HG03565 (cell line): ENCODE results near the gene USE1.

Experiments
- ATAC-seq: cut with Tn5 transposase; IDR thresholded peaks from one replicate; pipeline ENCODE4 v1.9.1; 2021; ENCODE audit warnings: mild to moderate bottlenecking, moderate library complexity; ENCODE audit not compliant: unreplicated experiment

USE1 gene

DNA sequence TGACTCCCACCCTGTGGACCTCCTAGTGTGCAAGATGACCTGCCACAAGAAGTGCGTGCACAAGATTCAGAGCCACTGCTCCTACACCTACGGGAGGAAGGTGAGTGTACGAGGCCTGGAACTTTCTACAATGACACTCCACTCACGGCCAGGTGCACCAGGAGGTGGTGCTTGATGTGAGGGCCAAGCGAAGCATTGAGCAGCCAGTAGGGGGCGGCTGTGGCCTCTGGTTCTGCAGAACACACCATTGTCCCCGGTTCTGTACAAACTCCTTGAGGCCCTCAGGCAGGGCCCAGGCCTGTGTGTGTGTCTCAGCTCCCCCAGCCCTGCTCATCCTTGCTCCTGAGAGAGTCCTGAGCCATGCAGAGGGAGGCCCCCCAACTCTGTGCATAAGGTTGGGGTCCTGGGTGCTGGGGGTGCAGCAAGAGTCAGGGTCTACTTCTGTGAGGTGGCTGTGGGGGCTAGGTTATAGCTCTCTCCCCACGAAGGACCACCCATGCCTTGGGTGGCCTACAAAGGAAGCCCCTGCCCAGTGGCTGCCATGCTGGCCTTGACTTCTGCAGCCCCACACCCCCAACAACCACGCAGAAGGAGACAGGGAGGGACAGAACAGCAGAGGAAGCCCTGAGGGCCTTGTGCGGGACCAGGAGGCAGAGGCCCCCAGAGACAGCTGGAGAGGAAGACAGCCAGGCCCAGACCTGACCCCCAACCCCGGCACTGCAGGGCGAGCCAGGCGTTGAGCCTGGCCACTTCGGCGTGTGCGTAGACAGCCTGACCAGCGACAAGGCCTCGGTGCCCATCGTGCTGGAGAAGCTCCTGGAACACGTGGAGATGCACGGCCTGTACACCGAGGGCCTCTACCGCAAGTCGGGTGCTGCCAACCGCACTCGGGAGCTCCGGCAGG lies 9.7 kb upstream of the USE1 start:
- no peak for ATAC-seq

DNA sequence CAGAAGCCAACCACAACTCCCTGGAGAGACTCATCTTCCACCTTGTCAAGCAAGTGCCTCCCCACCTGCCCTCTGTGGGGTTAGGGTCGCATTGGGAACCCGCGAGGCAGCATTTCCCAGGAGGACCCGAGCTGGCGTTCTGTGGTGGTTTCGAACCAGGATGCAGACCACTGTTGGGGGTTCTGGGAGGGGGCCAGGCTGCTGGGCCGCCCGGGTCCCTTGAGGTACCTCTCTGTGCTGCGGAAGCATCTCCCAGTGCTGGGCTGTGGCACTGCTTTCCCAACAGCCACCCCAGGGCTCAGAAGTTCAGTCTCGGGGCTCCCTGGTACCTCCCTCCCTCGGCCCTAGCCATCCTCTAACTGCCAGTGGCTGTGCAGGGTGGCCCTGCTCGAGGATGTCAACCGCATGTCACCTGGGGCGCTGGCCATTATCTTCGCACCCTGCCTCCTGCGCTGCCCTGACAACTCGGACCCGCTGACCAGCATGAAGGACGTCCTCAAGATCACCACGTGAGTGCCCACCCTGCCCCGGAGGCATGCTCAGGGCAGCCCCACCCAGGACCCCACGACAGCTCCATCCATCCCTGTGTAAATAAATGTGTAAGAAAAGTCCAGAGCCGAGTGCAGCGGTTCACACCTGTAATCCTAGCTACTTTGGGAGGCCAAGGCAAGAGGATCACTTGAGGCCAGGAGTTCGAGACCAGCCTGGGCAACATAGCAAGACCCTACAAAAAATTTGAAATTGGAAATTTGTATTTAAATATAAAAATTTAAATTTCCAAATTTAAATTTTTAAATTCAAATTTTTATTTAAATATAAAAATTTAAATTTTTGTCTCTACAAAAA lies 8.2 kb upstream of the USE1 start:
- no peak for ATAC-seq

DNA sequence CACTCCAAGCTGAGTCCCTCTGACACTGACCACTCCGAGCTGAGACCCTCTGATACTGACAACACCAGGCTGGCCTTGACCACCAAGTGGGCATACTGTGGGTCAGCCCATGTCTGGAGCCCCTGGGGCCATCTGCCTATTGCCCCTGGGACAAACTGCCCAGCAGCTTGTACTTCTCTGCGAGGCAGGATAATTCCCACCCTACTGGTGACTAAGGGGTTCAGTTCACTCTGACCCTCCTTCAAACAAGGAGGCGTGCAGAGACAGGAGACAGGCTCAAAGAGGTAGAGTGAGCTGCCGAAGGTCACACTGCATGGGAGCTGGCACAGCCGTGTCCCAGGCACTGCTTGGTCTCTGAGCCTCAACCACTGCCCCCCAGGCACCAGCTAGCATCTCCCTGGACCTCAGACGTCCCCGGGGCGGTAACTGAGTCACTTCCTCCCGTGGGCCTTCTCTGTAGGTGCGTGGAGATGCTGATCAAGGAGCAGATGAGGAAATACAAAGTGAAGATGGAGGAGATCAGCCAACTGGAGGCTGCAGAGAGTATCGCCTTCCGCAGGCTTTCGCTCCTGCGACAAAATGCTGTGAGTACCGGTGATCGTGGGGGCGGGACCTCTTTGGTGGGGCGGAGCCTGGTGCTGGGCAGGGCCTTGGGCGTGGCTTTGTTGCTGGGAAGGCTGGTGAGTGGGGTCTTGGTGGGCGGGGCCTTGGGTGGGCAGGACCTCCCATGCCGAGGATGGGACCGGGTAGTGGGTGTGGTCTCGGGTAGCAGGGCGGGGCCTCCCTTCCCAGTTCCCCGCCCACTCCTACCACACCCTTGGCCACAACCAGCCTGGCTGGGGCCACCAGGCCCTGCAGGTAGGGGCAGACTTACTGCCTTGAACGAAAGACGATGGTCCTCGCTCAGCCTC lies 5.8 kb upstream of the USE1 start:
- no peak for ATAC-seq

DNA sequence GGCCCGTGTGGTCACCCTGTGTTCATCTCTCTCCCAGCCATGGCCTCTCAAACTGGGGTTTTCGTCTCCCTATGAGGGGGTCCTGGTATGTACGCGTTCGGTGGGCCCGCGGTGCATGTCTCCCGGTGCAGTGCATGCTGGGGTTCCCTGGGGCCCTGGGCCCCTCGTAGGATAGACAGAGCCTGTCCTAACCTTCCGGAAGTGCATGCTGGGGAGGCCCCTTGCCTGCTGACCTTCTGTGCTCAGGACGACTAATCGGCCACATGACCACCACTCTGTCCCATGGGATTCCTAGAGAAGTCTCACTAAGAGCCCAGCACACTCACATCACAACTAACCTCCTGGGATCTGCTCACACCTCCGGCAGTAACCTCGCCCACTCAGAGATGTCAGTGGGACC lies 4.9 kb upstream of the USE1 start:
- ATAC-seq, result no peak

DNA sequence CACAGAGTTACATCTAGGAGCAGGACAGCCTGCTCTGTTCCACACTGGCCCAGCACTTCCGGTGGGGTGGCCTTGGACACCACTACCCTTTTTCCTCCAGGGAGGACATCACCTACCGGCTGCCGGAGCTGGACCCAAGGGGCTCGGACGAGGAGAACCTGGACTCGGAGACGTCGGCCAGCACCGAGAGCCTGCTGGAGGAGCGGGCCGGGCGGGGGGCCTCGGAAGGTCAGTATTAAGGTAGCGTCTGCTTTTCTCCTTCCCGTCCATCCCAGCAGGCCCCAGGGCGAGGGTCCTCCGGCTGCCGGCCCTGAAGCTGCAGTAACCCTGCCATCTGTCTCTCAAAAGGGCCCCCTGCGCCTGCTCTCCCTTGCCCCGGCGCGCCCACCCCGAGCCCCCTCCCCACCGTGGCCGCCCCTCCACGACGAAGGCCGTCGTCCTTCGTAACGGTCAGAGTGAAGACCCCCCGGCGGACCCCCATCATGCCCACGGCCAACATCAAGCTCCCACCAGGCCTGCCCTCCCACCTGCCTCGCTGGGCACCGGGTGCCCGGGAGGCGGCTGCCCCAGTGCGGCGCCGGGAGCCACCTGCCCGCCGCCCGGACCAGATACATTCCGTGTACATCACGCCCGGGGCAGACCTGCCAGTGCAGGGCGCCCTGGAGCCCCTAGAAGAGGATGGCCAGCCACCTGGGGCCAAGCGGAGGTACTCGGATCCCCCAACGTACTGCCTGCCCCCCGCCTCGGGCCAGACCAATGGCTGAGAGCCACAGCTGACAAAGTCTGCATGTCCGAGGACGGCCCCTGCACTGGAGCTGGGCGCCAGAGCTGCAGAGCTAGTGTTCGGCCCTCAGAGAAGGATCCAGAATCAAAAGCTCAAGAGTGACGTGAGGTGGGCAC lies 3.4 kb upstream of the USE1 start:
- ATAC-seq, result no peak

DNA sequence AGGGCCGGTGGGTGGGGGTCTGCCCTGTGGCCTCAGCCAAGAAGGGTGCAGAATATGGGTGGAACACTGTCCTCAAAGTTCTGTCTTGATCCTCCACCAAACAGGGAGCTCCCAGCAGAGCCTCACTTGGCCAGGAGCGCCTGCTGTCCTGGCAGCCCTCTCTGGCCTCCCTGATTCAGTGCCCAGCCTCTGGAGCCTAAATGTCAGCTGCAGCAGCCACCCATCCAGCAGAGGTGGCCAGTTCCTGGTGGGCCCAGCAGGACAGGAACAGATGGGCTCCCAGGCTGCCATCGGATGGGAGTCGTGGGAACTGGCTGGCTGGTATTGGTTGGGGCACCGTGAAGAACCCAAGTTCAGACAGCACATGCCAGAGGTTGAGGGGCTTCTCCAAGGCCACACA lies 1.8 kb upstream of the USE1 start:
- ATAC-seq, result no peak

DNA sequence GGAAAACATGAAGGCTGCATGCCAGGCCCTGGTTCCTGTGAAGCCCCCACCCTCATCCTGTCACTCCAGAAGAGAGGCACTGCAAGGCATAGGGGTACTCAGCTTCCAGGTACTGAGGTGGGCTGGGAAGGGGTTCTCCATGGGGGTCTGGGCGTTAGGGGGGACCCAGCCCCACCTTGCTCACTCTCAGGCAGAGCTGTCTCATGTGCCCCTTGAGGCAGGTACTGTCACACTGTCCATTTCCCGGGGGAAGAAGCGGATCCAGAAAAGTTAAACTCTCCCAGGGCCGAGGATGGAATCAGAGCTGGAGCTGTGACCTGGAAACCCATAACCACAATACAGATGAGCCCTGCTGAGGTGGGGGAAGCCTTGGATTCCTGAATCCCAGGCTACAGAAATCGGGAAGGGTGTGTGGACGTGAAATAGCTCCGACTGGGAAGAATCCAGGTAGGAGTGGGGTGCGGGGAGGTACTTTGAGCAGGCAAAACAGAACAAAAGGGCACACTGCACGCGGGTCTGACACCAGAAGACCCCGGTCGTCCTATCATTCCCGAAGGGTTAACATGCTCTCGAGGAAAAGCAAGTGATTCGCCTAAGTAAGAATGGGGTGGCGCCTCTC lies 540 bp upstream of the USE1 start:
- no peak for ATAC-seq

DNA sequence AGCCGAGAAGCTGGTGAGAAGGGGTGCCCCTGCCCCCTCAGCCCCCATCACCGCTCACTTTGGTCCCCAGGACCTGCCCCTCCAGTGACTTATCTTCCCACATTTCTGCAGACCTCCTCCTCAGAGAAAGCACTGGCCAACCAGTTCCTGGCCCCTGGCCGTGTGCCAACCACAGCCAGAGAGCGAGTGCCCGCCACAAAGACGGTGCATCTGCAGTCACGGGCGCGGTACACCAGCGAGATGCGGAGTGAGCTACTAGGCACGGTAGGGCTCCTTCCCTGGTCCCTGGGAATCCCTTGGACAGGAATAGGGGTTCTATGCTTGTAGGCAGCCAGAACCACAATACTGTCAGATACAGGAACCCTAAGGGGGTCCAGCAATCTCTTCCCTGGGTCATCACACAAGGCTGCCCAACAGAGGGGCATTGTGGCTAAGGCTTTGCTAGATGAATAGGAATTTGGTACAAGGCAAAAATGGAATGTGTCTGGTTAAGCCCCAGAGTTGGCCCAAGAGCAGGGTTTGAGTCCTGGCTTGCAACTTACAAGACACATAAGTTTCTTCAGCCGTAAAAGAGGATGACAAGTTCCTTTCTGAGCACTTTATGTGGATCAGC lies 1.0 kb downstream of the USE1 start:
- ATAC-seq, result no peak

DNA sequence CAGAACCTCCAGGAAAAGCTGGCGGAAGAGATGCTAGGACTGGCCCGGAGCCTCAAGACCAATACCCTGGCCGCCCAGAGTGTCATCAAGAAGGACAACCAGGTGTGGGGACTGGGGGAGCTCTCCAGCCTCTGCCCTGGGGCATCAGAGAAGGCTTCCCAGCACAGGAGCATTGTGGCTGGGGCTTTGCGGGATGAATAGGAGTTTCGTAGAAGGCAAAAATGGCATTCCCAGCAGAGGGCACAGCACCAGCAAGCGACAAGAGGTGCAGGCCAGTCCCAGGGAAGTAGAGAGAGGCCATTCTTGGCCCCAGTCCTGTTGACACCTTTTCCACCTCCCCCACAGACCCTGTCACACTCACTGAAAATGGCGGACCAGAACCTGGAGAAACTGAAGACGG lies 4.1 kb downstream of the USE1 start:
- no peak for ATAC-seq

DNA sequence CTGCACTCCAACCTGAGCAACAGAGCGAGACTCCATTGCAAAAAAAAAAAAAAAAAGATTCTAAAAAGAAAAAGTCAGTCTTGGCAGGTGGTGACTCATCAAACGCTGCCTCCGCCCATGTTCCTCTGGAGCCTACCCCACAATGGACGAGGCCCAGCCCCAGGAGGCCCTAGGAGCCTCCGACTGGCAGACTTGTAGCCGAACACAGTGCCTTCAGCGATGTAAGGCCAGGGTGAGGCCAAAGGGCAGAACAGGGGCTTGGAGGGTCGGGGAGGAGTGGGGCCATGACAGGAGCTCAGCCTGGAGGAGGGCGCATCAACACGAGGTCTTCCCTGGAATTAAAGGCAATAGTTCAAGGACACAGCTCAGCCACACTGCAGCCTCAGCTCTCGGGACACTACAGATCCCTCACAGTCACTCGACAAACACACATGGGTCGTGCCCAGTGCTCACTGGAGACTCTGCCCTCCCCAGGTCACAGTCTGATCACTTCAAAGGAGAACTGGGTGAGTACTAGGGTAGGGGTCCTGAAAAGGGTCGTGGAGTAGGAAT lies 5.1 kb downstream of the USE1 start:
- no peak for ATAC-seq

DNA sequence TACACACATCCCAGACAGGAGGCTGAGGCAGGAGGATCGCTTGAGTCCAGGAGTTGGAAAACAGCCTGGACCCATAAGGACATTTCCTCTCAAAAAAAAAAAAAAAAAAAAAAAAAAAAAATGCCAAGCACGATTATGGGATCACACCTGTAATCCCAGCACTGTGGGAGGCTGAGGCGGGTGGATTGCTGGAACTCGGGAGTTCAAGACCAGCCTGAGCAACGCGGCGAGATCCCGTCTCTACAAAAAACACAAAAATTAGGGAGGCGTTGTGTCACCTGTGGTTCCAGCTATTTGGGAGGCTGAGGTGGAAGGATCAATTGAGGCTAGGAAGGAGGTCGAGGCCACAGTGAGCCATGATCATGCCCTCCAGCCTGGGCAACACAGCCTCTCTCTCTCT lies 9.9 kb downstream of the USE1 start:
- ATAC-seq, result no peak

DNA sequence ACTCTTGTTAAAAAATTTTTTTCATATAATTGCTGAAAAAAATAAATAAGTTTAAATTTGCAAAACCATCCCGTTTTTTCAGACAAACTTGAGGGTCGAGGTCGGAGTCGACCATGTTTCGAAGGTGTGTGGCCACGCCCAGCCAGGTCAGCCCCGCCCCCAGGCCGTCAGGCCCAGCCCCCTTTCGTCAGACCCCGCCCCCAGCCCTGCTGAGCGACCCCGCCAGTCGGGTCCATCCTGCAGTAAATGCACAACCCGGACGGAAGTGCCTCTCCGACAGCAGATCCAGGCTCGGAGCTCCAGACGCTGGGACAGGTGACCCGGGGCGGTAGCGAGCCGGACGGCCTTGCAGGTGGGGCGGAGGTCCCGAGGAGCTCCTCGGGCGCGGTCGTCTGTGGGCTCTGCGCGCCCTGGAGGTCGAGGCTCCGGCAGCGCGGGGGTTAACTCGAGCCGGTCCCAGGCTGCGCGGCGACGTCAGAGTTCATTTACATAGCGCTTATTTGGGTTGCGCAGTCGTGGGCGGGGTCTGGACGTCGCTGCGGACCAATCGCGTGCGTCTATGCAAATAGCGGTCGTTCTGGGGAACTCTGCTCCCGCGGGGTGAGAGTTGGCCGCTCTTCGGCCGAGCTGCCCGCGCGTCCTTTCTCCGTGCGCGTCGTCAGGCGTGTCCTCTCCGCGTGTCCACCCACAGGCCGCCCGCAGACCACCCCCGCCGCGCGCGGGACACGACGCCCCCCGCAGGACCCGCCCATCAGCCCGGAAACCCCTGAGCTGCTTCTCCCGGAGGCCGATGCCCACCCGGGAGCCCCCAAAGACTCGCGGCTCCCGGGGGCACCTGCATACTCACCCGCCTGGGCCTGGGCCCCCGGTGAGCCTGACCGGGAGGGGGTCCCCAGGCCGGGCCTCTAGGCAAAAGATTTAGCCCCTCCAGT lies 11.1 kb downstream of the USE1 start, which contains the start of gene OCEL1:
Gene OCEL1 (plus strand): TSS at position 225 of the 932 bp plus-strand sequence. CDS start 22 bp downstream, at position 247.
- ATAC-seq, result peak; percentile 89

DNA sequence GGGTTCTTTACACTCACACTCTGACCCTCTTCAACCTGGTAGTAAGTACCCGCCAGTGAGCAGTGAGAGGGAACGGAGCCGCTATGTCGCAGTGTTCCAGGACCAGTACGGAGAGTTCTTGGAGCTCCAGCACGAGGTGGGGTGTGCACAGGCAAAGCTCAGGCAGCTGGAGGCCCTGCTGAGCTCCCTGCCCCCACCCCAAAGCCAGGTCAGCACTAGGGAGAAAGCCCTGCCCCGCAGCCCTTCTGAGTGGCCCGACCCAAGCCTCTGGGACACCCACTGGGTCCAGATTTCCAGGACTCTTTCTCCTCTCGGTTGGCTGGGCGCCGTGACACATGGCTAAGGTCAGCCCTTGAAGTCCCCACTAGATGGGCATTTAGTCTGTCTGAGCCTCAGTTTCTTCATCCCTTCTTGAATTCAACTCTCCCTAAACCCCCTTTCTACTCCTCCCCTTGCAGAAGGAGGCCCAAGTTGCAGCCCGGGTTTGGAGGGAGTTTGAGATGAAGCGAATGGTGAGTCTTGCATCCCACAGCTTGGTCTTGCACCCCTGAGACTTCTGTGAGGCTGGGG lies 12.7 kb downstream of the USE1 start:
- ATAC-seq, result no peak

DNA sequence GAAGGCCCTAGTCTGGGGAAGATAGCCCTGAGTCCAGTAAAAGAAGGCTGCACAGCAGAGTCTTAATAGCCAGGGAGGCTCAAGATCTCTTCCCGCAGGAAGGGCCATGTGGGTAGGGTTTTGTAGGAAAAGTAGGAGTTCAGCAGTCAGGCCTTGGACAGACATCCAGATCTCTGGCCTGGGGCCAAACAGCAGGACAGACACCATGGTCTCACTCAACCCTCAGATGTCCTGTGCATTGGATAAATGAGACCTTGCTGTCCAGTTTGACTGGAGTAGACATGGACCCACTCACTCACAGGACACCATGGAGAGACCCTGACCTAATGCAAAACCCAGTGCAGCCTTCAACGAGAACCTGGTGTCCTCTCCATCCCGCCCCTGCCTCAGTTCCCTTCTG lies 14.7 kb downstream of the USE1 start:
- ATAC-seq, result no peak

DNA sequence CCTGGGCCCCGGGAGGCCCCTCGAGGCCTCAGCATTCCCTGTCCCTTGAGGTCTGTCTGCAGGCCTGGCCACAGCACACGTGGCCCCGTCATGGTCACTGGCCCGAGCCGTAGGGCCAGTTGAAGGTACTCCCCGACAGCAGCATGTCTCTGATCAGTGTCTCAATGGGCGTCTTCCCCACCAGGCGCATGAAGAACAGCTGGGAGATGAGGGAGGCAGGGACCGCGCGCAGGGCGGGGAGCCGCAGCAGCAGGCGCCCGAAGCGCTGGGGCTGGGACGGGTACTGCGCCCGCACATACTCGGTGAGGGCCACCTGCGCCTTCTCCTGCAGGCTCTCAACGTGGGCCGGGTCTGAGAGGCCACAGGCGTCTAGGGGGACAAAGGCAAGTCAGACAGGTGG lies 17.1 kb downstream of the USE1 start:
- ATAC-seq, result no peak

DNA sequence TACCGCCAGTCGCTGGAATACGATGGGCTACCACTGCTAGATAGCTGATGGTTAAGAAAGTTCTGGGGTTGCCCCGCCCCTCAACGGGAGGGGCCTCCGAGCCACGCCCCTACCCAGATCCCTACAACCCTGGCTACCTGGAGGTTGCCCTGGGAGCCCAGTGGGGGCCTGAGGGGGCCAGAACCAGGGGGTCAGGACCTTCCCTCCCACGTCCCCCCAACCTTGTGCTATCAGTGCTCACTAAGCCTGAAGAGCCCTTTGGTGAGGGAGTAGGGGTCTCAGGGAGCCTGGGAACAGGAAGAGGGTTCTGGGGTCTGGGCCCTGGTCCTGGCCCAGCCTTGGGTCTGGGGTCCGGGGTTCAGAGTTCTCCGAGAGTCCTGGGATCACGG lies 19.7 kb downstream of the USE1 start:
- peak; percentile 23 for ATAC-seq

DNA sequence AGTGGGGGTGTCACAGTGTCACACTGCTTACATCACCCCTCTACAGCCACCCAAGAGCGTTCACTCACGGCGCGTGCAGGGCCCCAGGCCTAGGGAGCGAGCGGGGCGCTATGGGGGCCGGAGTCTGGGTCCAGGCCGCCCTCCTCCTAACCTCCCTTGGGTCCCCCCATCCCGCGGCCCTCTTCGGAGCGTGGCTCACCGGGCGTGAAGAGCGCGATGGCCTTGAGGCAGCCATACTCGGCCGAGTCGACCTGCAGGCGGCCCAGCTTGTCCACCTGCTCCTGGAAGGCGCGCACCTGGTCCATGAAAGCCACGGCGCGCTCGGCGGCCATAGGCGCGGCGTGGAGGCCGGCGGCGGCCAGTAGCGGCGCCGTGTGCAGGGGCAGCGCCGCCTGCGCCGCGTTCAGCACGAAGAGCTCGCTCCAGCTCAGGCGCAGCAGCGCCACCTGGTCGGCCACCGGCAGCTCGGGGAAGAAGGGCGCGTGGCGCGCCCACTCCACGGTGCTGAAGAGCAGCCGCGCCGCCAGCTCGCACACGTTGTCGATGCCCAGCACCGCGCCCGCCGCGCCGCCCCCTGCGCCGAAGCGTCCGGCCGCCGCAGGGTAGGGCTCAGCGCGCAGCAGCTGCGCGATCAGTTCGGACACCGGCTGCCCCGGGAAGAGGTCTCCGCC lies 20.3 kb downstream of the USE1 start:
- ATAC-seq, result peak; percentile 67
